OCI-LY7 (cell line): ENCODE data around the gene DLGAP3.

ENCODE experiments used
- EZH2phosphoT487 ChIP-seq: fragments of 200-600 bp; sonication (generic); IDR thresholded peaks from 2 replicates; pipeline ENCODE4 v1.6.1; 2018; ENCODE audit warnings: low read depth, borderline replicate concordance, mild to moderate bottlenecking, mixed run types, antibody characterized with exemption, low read length, moderate library complexity, mixed read lengths
- TF ChIP-seq, protein P1 (sequence below): fragments of 200-600 bp; sonication (generic); conservative IDR thresholded peaks from 2 replicates; pipeline ENCODE4 v1.5.1; 2014; ENCODE audit warnings: mild to moderate bottlenecking, antibody characterized with exemption, low read length, moderate library complexity, mixed read lengths

- TF ChIP-seq, protein P1, sequence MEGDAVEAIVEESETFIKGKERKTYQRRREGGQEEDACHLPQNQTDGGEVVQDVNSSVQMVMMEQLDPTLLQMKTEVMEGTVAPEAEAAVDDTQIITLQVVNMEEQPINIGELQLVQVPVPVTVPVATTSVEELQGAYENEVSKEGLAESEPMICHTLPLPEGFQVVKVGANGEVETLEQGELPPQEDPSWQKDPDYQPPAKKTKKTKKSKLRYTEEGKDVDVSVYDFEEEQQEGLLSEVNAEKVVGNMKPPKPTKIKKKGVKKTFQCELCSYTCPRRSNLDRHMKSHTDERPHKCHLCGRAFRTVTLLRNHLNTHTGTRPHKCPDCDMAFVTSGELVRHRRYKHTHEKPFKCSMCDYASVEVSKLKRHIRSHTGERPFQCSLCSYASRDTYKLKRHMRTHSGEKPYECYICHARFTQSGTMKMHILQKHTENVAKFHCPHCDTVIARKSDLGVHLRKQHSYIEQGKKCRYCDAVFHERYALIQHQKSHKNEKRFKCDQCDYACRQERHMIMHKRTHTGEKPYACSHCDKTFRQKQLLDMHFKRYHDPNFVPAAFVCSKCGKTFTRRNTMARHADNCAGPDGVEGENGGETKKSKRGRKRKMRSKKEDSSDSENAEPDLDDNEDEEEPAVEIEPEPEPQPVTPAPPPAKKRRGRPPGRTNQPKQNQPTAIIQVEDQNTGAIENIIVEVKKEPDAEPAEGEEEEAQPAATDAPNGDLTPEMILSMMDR = no peak
- TF ChIP-seq EZH2phosphoT487 = no peak
Observed at GRCh38 chr1:34850382-34850781, 79.1 kb downstream of the DLGAP3 start.
